Sigmoid colon (tissue), 7 donors: ENCODE results near the gene MARK4. TPM values are rescaled to one million over a fixed set of nuclear protein-coding genes. Genes with fewer than 3 reads are reported as not detected.

Experiments used
- DNase-seq: peaks from one replicate; pipeline ENCODE4 v3.0.0-alpha.2; 2019
- H3K27ac ChIP-seq, 4 donors: fragments of 200-600 bp; sonication (generic); one replicate each; pipeline ENCODE4 v1.5.1; 2016 to 2019; ENCODE audit warnings: mild to moderate bottlenecking in 1 of 4
- H3K27me3 ChIP-seq, 3 donors: fragments of 200-600 bp; sonication (generic); one replicate each; pipeline ENCODE4 v1.5.1; 2019; ENCODE audit warnings: mild to moderate bottlenecking in 1 of 3
- H3K36me3 ChIP-seq, 4 donors: fragments of 200-600 bp; sonication (generic); one replicate each; pipeline ENCODE4 v1.5.1; 2016 to 2019
- H3K4me1 ChIP-seq, 4 donors: fragments of 200-600 bp; sonication (generic); one replicate each; pipeline ENCODE4 v1.5.1; 2017 to 2019
- H3K4me3 ChIP-seq, 4 donors: fragments of 200-600 bp; sonication (generic); one replicate each; pipeline ENCODE4 v1.5.1; 2017 to 2019; ENCODE audit warnings: mild to moderate bottlenecking in 2 of 4, moderate library complexity in 1 of 4
- H3K9me3 ChIP-seq, 4 donors: fragments of 200-600 bp in 3 of 4; sonication (generic) in 3 of 4; one replicate each; pipeline versions ENCODE4 v1.5.1 to v1.6.1; 2013 to 2019
- CTCF ChIP-seq, 4 experiments: fragments of 450-650 bp in 3 of 4; fragments of 200-600 bp in 1 of 4; IDR thresholded peaks; one replicate each; pipeline ENCODE4 v1.5.1; 2016 to 2019; ENCODE audit warnings: antibody characterized with exemption in 4 of 4, mild to moderate bottlenecking in 3 of 4, moderate library complexity in 2 of 4
- EP300 ChIP-seq, 4 donors: sonication (generic); formaldehyde crosslinking; IDR thresholded peaks; one replicate each; pipeline ENCODE4 v1.6.1; 2017; ENCODE audit warnings: antibody characterized with exemption in 4 of 4
- POLR2A ChIP-seq, 2 donors: fragments of 450-650 bp; IDR thresholded peaks; one replicate each; pipeline ENCODE4 v1.6.1; 2016; ENCODE audit warnings: antibody characterized with exemption in 2 of 2, mild to moderate bottlenecking in 2 of 2, moderate library complexity in 2 of 2
- POLR2AphosphoS5 ChIP-seq, 4 donors: sonication (generic); formaldehyde crosslinking; IDR thresholded peaks; one replicate each; pipeline ENCODE4 v1.6.1; 2017; ENCODE audit warnings: antibody characterized with exemption in 4 of 4
- WGBS, 2 donors: extraction: QIAGEN DNeasy Blood & Tissue Kit; methylation state at CpG; one replicate each; pipeline ENCODE4 v1.1.7; 2013; 5-methylcytosine and 5-hydroxymethylcytosine counted together
- intact Hi-C: fragments of 100-400 bp; cut with DNase I; formaldehyde crosslinking; loops from one replicate; pipeline ENCODE4 v1.15.1; 2023
- polyA plus RNA-seq, 3 donors: library from polyadenylated mRNA; stranded (reverse); fragments of 200-250 nt; gene quantifications; one replicate each; pipeline ENCODE4 v1.2.3, GENCODE V29; 2013
- total RNA-seq, 4 donors: library from RNA; depleted of rRNA; stranded (reverse); fragments of >200 nt; gene quantifications; one replicate each; pipeline ENCODE4 v1.1.0, GENCODE V29; 2016
- donor health status: healthy with polysubstance abuse.
- donor health status: Bipolar disorder and iron deficiency.
- donor health status: healthy.

The MARK4 gene
- total and polyA plus RNA-seq, 7 donors: 6.2 to 39.9 (median 12.7) TPM

DNA sequence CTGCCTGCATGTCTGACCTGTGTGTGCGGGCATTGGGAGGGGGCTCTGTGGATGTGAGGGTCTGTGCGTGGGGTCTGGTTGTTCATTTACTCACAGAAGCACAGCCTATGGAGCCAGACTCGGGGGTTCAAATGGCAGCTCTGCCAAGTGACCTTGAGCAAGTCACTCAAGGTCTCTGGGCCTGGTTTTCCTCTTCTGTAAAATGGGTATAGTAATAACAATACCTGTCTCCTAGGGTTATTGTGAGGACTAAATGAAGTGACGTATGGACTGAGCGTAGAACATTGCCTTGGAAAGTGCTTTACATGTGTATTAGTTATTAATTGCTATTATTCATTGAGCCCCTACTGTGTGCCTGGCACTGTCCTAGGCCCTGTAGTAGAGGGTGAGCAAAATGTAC, 47.2 kb downstream of the MARK4 start:
- intact Hi-C loops: no loop called here
- DNase-seq: no peak
- Histone ChIP-seq H3K36me3 (peaks cover 0 to 53% (median 5%) of the 10 kb centered on the region in 4 donors), H3K27me3 (no peaks in the 10 kb centered on the region), H3K4me3 (no peak overlapping the region), H3K9me3 (no peaks in the 10 kb centered on the region), H3K27ac (no peak overlapping the region), H3K4me1 (peaks cover 0 to 9% (median 2%) of the 10 kb centered on the region in 4 donors)
- TF ChIP-seq EP300 (IDR thresholded peaks at IDR 0.05): no peak
- TF ChIP-seq POLR2AphosphoS5 (IDR thresholded peaks at IDR 0.05): no peak
- TF ChIP-seq POLR2A (IDR thresholded peaks at IDR 0.05): no peak
- no peak for TF ChIP-seq CTCF (IDR thresholded peaks at IDR 0.05)
- 93 to 97% methylated on average over 5 of the region's 5 CpGs for WGBS, 2 donors

GRCh38 chr19:45299719-45300118, 48.6 kb downstream of the MARK4 start:
- TF ChIP-seq POLR2A (IDR thresholded peaks at IDR 0.05) (no peak), CTCF (IDR thresholded peaks at IDR 0.05) (no peak), EP300 (IDR thresholded peaks at IDR 0.05) (no peak), POLR2AphosphoS5 (IDR thresholded peaks at IDR 0.05) (no peak)

GRCh38 chr19:45302416-45302815, 51.3 kb downstream of the MARK4 start:
- Histone ChIP-seq H3K27ac (no peak overlapping the region), H3K9me3 (no peaks in the 10 kb centered on the region), H3K27me3 (no peaks in the 10 kb centered on the region), H3K4me1 (no peaks in the 10 kb centered on the region), H3K4me3 (no peak overlapping the region), H3K36me3 (peaks cover 0 to 23% (median 2%) of the 10 kb centered on the region in 4 donors)
- intact Hi-C loops: no loop called here
- no peak for DNase-seq
- TF ChIP-seq POLR2AphosphoS5 (IDR thresholded peaks at IDR 0.05) (no peak), EP300 (IDR thresholded peaks at IDR 0.05) (no peak), POLR2A (IDR thresholded peaks at IDR 0.05) (no peak), CTCF (IDR thresholded peaks at IDR 0.05) (no peak)
- 95% methylated on average over 27 of the region's 27 CpGs for WGBS, 2 donors

More at GRCh38 chr19:45299719-45300118, 48.6 kb downstream of the MARK4 start:
- H3K9me3 ChIP-seq: no peaks in the 10 kb centered on the region
- H3K4me1 ChIP-seq: peaks cover 0 to 2% (median 0%) of the 10 kb centered on the region in 4 donors
- no peaks in the 10 kb centered on the region for H3K27me3 ChIP-seq
- WGBS, 2 donors: 96% methylated on average over 6 of the region's 6 CpGs
- DNase-seq: no peak
- intact Hi-C loops: no loop called here
- H3K27ac ChIP-seq: no peak overlapping the region
- H3K36me3 ChIP-seq: peaks cover 0 to 42% (median 5%) of the 10 kb centered on the region in 4 donors
- no peak overlapping the region for H3K4me3 ChIP-seq

DNA sequence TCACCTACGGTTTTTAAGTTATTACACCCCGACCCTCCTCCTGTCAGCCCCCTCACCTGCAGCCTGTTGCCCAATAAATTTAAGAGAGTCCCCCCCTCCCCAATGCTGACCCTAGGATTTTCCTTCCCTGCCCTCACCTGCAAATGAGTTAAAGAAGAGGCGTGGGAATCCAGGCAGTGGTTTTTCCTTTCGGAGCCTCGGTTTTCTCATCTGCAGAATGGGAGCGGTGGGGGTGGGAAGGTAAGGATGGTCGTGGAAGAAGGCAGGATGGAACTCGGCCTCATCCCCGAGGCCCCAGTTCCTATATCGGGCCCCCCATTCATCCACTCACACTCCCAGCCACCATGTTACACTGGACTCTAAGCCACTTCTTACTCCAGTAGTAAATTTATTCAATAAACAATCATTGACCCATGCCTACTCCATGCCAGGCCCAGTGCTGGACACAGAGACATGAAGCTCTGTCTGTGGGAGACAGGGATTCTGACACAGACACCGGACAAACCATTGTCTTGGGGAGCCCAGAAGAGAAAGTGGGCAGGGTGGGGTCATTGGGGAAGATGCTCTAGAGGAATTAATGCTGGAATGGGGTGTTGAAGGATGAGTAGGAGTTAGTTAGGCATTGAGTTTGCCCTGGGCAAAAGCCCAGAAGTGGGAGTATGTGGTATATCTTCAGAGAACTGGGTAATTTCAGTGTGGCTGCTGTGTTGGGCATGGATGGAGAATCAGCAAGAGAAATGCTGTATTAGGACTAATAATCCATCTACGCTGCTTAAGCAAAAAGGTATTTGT, 52.4 kb downstream of the MARK4 start:
- no peak for DNase-seq
- intact Hi-C loops: no loop called here
- TF ChIP-seq POLR2A (IDR thresholded peaks at IDR 0.05) (no peak), EP300 (IDR thresholded peaks at IDR 0.05) (no peak), POLR2AphosphoS5 (IDR thresholded peaks at IDR 0.05) (no peak), CTCF (IDR thresholded peaks at IDR 0.05) (no peak)
- Histone ChIP-seq H3K27ac (no peak overlapping the region), H3K27me3 (no peaks in the 10 kb centered on the region), H3K4me3 (no peak overlapping the region), H3K9me3 (no peaks in the 10 kb centered on the region), H3K36me3 (peaks cover 0 to 13% (median 0%) of the 10 kb centered on the region in 4 donors), H3K4me1 (no peaks in the 10 kb centered on the region)
- 95% methylated on average over 12 of the region's 12 CpGs for WGBS, 2 donors
